Activated CD8-positive, alpha-beta memory T cell treated with anti-CD3 and anti-CD28 coated beads for 24 hours (primary cell): ENCODE measurements around the gene MCM3.

Experiments
- DNase-seq: peaks from one replicate; pipeline ENCODE4 v3.0.0-alpha.2; 2020

MCM3 gene

DNA sequence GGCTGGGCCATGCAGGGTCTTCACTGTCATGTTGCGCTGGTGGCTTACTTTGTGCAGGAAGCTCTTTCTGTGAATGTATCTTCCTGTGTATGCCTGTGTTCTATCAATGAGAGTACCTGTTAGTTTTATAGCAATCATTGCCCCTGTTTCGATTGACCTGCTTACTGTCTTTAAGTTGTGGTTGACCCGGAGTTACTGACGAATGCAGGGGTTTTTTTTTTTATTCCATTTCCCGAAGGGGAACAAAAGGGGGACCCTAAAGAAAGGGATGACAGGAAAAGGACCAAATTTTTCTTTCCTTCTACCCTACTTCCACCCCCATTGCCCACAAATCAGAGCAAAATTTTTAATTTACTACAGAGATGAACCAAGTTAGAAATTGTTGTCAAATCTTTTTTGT lies 40.1 kb downstream of the MCM3 start, which contains the start of gene IL17F:
IL17F (minus strand) TSS at position 101 of the 400 bp plus-strand sequence; CDS start at position 30, 71 bp downstream.
- no peak for DNase-seq

GRCh38 chr6:52243282-52243893 lies 41.2 kb downstream of the MCM3 start:
- no peak for DNase-seq

- DNase-seq: no peak
Measured at GRCh38 chr6:52241819-52242218, 42.7 kb downstream of the MCM3 start.

DNA sequence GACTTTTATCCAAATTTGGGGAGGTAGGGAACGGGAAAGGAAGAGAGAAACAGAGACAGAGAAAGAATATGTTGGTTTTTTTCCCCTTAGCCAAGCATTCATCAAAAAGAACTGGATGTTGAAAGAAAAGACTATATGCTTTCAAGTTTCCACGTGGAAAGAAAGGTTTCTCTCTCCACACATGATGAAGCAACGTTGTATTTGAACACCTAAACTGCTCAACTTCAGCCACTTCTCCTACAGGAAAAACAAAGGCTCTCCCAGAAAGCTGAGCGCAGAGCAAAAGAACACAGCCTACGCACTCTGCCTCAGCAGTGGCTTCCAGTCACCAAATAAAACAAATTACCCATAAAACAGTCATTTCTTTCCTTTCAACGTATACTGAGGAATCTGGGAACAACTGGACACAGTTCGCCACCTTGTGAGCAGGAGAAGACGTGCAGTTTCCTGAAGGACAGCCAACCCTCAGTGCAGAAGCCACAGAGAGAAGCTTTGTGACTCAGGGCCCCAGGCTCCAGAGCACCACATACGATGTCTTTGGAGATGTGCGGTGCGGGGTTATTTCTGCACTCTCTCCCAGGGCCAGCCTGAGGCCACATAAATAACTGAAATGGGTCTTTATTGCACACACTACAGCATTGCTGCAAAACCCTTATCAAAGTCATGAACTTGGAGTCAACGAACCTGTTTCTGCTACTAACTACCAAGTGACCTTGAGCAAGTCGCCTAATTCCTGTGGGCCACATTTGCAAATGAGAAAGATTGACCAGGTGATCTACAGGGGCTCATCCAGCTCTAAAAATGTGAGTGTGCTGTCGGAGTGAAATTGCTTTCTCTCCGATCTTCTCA lies 50.3 kb downstream of the MCM3 start:
- DNase-seq: no peak

DNA sequence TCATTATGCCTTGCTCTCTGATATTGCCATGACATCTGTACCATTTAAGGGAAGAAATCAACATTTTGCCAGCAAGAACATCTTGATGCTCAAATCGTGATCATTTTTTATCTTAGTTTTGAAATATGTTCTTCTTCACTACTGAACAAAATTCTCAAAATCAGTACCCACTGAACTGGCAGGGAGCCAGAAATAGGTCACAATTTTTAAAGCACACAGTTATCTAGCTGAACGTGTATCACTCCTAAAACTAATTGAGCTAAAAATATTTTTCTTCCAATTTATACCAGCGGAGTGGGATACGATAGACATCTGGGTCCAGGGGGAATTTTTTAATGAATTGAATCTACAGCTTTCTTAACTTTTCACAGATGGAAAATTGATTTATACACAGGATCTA lies 51.5 kb downstream of the MCM3 start:
- DNase-seq: no peak

DNA sequence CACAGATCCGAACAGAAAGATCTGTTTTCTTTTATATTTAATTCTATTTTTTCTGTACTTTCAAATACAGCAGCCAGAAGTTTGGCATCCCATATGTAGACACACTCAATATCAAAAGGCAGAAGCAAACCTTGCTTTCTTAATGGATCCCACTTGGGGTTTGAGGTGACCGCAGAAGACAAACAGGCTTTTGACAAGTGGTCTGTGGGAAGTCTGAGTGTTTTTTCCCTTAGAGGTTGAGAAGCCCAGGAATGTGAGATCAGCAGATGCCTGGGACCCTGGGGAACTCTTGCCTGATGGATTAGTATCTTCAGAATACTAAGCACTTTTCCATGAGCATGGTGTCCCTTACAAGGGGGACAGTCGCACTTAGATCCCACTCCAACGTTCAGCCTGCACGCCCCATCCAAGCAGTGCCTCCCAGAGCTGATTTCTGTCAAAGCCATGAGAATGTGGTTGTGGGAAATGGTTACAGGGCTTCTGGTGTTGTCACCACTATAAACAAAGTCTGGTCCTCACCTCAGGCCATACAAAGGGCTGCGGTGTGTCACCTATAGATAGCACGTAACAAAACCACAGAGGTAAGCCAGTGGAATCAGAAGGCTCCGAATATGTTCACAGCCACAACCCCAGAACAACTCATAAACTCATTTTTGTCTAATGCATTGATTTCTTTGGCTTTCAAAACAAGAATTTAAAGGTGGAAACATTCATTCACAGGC lies 53.0 kb downstream of the MCM3 start:
- DNase-seq: peak; percentile 62

DNA sequence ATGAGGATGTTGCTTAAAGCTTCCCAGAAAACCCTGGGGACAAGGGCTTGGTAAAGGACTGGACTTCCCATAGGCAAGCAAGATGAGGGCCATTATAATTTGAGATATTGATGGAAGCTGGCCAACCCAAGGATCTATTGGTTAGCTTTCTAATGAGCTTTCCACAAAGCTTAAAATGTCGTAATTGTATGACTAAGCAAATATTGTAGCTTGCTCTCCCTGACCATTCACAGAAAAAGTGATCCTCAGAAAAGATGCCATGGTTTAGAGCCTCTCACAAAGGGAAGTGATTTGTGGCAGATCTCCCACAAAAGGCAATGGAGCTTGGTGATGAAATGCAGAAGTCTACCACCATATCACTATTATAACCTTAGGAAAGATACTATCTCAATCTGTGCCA lies 53.9 kb downstream of the MCM3 start:
- DNase-seq: no peak

GRCh38 chr6:52227495-52227894 lies 57.0 kb downstream of the MCM3 start:
- DNase-seq: peak; percentile 70

GRCh38 chr6:52221302-52221701 lies 63.2 kb downstream of the MCM3 start:
- DNase-seq: no peak

DNA sequence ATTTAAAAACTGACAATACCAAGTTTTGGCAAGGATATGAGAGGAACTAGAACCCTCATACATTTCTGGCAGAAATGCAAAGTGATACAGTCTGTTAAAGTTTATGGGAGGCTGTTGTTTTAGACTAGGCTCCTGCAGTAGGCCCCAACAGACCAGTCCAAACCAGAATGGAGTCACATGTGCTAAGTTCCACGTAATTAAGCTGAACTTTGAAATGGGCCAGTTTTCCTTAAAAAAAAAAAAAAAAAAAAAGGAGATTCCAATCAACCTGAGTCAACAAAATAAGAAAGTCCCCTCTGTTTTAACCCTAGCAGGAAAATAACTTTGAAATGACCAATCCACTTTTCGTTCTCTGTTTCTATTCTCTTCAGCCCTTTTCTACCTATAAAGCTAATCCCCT lies 66.8 kb downstream of the MCM3 start:
- DNase-seq: no peak

GRCh38 chr6:52216932-52217575 lies 67.5 kb downstream of the MCM3 start:
- DNase-seq: no peak

GRCh38 chr6:52215787-52216186 lies 68.8 kb downstream of the MCM3 start:
- DNase-seq: no peak
